ENCODE data around the gene PCBP1.
"Not testable (repeated sequence)": the region's sequence is repeated elsewhere in the genome, so short reads cannot be mapped to it uniquely, and the experiment has no call there.

DNA sequence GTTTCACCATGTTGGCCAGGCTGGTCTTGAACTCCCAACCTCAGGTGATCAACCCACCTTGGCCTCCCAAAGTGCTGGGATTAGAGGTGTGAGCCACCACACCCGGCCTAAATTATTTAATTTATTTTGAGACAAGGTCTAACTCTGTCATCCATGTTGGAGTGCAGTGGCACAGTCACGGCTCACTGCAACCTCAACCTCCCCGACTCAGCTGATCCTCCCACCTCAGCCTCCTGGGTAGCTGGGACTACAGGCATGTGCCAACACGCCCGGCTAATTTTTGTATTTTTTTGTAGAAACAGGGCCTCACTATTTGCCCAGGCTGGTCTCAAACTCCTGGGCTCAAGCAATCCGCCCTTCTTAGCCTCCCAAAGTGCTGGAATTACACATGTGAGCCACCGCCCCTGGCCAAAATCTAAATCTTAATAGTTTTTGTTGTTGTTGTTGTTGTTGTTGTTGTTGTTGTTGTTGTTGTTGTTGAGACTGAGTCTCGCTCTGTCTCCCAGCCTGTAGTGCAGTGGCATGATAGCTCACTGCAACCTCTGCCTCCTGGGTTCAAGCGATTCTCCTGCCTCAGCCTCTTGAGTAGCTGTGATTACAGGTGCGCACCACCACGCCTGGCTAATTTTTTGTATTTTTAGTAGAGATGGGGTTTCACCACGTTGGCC lies 5.4 kb downstream of the PCBP1 start:
- TF ChIP-seq, protein P1, sequence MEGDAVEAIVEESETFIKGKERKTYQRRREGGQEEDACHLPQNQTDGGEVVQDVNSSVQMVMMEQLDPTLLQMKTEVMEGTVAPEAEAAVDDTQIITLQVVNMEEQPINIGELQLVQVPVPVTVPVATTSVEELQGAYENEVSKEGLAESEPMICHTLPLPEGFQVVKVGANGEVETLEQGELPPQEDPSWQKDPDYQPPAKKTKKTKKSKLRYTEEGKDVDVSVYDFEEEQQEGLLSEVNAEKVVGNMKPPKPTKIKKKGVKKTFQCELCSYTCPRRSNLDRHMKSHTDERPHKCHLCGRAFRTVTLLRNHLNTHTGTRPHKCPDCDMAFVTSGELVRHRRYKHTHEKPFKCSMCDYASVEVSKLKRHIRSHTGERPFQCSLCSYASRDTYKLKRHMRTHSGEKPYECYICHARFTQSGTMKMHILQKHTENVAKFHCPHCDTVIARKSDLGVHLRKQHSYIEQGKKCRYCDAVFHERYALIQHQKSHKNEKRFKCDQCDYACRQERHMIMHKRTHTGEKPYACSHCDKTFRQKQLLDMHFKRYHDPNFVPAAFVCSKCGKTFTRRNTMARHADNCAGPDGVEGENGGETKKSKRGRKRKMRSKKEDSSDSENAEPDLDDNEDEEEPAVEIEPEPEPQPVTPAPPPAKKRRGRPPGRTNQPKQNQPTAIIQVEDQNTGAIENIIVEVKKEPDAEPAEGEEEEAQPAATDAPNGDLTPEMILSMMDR (IDR thresholded peaks at IDR 0.05): not testable (repeated sequence)
- not testable (repeated sequence) for TF ChIP-seq POLR2AphosphoS5, POLR2A, EP300 (IDR thresholded peaks at IDR 0.05)
